NCI-H345 (cell line): ENCODE measurements around the gene NPHS1.
A peak's percentile ranks its signal among the peaks of the same experiment; 100 is the strongest.
"Not testable (repeated sequence)": the region's sequence is repeated elsewhere in the genome, so short reads cannot be mapped to it uniquely, and the experiment has no call there.

Experiments
- DNase-seq: peaks from one replicate; lab custom pipeline; 2025; lab: John Stamatoyannopoulos, UW

Gene NPHS1

GRCh38 chr19:35848486-35848885 is 3.8 kb downstream of the NPHS1 start:
- DNase-seq: no peak

GRCh38 chr19:35847911-35848310 is 4.4 kb downstream of the NPHS1 start:
- DNase-seq: no peak

- DNase-seq: peak; percentile 80
Measured at GRCh38 chr19:35846038-35846668, 6.2 kb downstream of the NPHS1 start.

- peak; percentile 65 for DNase-seq
Measured at GRCh38 chr19:35845215-35846037, 6.9 kb downstream of the NPHS1 start.

- DNase-seq: no peak
Measured at GRCh38 chr19:35844482-35845214, 7.7 kb downstream of the NPHS1 start.

- DNase-seq: no peak
Measured at GRCh38 chr19:35843676-35844481, 8.4 kb downstream of the NPHS1 start.

GRCh38 chr19:35842666-35843272 is 9.5 kb downstream of the NPHS1 start:
- DNase-seq: no peak

GRCh38 chr19:35841961-35842595 is 10.2 kb downstream of the NPHS1 start:
- no peak for DNase-seq

- DNase-seq: not testable (repeated sequence)
Measured at GRCh38 chr19:35836096-35836495, 16.2 kb downstream of the NPHS1 start.

GRCh38 chr19:35833972-35834371 is 18.3 kb downstream of the NPHS1 start:
- DNase-seq: no peak

GRCh38 chr19:35832054-35832453 is 20.2 kb downstream of the NPHS1 start:
- no peak for DNase-seq

- no peak for DNase-seq
Measured at GRCh38 chr19:35830986-35831385, 21.3 kb downstream of the NPHS1 start.

GRCh38 chr19:35828692-35829301 is 23.5 kb downstream of the NPHS1 start:
- no peak for DNase-seq

GRCh38 chr19:35824150-35824549 is 28.2 kb downstream of the NPHS1 start:
- no peak for DNase-seq

GRCh38 chr19:35822579-35822978 is 29.7 kb downstream of the NPHS1 start:
- no peak for DNase-seq

- no peak for DNase-seq
Measured at GRCh38 chr19:35818445-35818844, 33.9 kb downstream of the NPHS1 start.

- no peak for DNase-seq
Measured at GRCh38 chr19:35816846-35817245, 35.5 kb downstream of the NPHS1 start.

- peak; percentile 60 for DNase-seq
Measured at GRCh38 chr19:35816262-35816661, 36.0 kb downstream of the NPHS1 start.

- DNase-seq: no peak
Measured at GRCh38 chr19:35813043-35813890, 39.0 kb downstream of the NPHS1 start.
